Peyer's patch (tissue), 4 donors: ENCODE data around the gene CST3.

ENCODE experiments used
- CTCF ChIP-seq, 6 experiments: fragments of 450-650 bp in 4 of 6; fragments of 200-600 bp in 2 of 6; sonication (generic) in 1 of 6; IDR thresholded peaks; one replicate each; pipeline ENCODE4 v1.5.1; 2017 to 2019; ENCODE audit warnings: antibody characterized with exemption in 6 of 6, mild to moderate bottlenecking in 3 of 6, moderate library complexity in 1 of 6
- POLR2A ChIP-seq, 2 donors: fragments of 450-650 bp; IDR thresholded peaks; one replicate each; pipeline ENCODE4 v1.5.1; 2017; ENCODE audit warnings: antibody characterized with exemption in 2 of 2, mild to moderate bottlenecking in 2 of 2, moderate library complexity in 2 of 2

DNA sequence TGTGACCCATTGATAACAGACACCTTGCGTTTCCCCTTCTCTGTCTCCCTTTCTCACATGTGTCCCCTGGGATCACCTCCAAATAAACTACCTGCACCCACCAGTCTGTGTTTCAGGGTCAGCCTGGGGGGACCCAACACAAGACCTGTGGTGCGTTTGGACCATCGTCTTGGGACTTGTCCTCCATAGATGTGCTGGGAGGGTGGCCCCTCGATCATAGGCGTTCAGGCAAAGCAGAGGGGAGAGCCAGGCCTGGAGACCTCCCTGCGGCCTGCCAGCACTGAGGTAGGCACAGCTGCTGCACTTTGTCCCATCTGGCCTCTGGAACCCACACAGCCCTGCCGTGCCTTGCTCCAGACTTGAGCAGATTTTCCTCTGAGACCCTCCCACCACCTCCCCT lies 50.1 kb downstream of the CST3 start:
- no peak for TF ChIP-seq CTCF (IDR thresholded peaks at IDR 0.05)
- no peak for TF ChIP-seq POLR2A (IDR thresholded peaks at IDR 0.05)
